ENCODE data around the gene ALDH2.

DNA sequence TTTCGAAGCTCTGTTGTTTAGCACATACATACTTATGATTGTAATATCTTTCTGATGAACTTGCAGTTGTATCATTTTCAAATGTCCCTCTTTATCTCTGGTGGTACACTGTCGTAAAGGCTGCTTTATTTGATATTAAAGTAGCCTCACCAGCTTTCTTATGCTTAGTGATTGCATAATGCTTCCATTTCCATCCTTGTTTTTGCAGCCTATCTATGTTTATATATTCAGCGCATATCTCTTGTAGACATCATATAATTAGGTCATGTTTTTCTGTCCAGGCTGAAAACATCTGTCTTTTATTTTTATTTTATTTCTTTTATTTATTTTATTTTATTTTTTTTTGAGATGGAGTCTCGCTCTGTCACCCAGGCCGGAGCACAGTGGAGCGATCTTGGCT is 46.3 kb upstream of the ALDH2 start:
- no peak for TF ChIP-seq POLR2A (IDR thresholded peaks at IDR 0.05)
- TF ChIP-seq, protein P1, sequence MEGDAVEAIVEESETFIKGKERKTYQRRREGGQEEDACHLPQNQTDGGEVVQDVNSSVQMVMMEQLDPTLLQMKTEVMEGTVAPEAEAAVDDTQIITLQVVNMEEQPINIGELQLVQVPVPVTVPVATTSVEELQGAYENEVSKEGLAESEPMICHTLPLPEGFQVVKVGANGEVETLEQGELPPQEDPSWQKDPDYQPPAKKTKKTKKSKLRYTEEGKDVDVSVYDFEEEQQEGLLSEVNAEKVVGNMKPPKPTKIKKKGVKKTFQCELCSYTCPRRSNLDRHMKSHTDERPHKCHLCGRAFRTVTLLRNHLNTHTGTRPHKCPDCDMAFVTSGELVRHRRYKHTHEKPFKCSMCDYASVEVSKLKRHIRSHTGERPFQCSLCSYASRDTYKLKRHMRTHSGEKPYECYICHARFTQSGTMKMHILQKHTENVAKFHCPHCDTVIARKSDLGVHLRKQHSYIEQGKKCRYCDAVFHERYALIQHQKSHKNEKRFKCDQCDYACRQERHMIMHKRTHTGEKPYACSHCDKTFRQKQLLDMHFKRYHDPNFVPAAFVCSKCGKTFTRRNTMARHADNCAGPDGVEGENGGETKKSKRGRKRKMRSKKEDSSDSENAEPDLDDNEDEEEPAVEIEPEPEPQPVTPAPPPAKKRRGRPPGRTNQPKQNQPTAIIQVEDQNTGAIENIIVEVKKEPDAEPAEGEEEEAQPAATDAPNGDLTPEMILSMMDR (IDR thresholded peaks at IDR 0.05): no peak

All from uterus (tissue), 2 donors.